Kidney (tissue), 14 donors: ENCODE results near the gene CHSY1. TPM values are rescaled to one million over a fixed set of nuclear protein-coding genes. Genes with fewer than 3 reads are reported as not detected.

Experiments
- DNase-seq, 5 donors: peaks; one replicate each; pipeline ENCODE4 v3.0.0-alpha.2; 2013 to 2020
- FAIRE-seq: peaks from 2 replicates; lab custom pipeline; 2012; peaks lifted over from hg19 to GRCh38; lab: Jason Lieb, UNC
- H3K27ac ChIP-seq, 2 donors: one replicate each; pipeline ENCODE4 v1.7.0; 2013; ENCODE audit warnings: low read depth in 2 of 2, low read length in 2 of 2, inconsistent platforms in 1 of 2
- H3K27me3 ChIP-seq: one replicate; pipeline ENCODE4 v1.7.1; 2013; ENCODE audit warnings: low read length, inconsistent platforms; ENCODE audit not compliant: control insufficient read depth, insufficient read depth
- H3K36me3 ChIP-seq, 3 donors: one replicate each; pipeline versions ENCODE4 v1.7.0 to v1.7.1; 2013; ENCODE audit warnings: low read length in 3 of 3, control low read depth in 1 of 3, inconsistent platforms in 1 of 3; ENCODE audit not compliant: insufficient read depth in 3 of 3, control insufficient read depth in 2 of 3
- H3K4me1 ChIP-seq, 3 donors: one replicate each; pipeline versions ENCODE4 v1.7.0 to v1.7.1; 2013; ENCODE audit warnings: low read length in 3 of 3, inconsistent platforms in 1 of 3, low read depth in 1 of 3; ENCODE audit not compliant: control insufficient read depth in 2 of 3, insufficient read depth in 2 of 3
- H3K4me3 ChIP-seq, 3 donors: one replicate each; pipeline versions ENCODE4 v1.7.0 to v1.8.1; 2013; ENCODE audit warnings: low read length in 3 of 3, control low read depth in 1 of 3, inconsistent platforms in 1 of 3
- H3K9ac ChIP-seq, 3 donors: one replicate each; pipeline versions ENCODE4 v1.7.0 to v1.7.1; 2013; ENCODE audit warnings: low read length in 3 of 3, control low read depth in 1 of 3, inconsistent platforms in 1 of 3
- H3K9me3 ChIP-seq, 3 donors: one replicate each; pipeline versions ENCODE4 v1.7.0 to v1.7.1; 2013; ENCODE audit warnings: low read length in 3 of 3, control low read depth in 1 of 3, inconsistent platforms in 1 of 3; ENCODE audit not compliant: control insufficient read depth in 2 of 3, insufficient read depth in 1 of 3
- intact Hi-C: fragments of 100-400 bp; cut with DNase I; formaldehyde crosslinking; loops from one replicate; pipeline ENCODE4 v1.11.1; 2022
- polyA plus RNA-seq: library from polyadenylated mRNA; stranded (reverse); fragments of 350-450 nt; fragmentation: Illumina TruSeq; extraction: RNeasy Lipid Tissue Mini Kit (QIAGEN cat#74804); gene quantifications from one replicate; pipeline ENCODE4 v1.2.3, GENCODE V29; 2014; ENCODE audit warnings: low read depth, low replicate concordance; ENCODE audit not compliant: insufficient read depth
- total RNA-seq: library from RNA; stranded (reverse); fragmentation: NEBNext Ultra II Directional; extraction: Animal tissue kit (Norgen Biotek cat#: 25700); gene quantifications from one replicate; pipeline ENCODE4 v1.2.1, GENCODE V29; 2021
- TF ChIP-seq, protein P1 (sequence below): IDR thresholded peaks from 3 replicates; pipeline ENCODE4 v1.5.1; 2012; ENCODE audit warnings: mild to moderate bottlenecking, moderate library complexity, borderline replicate concordance; ENCODE audit not compliant: insufficient read depth; ENCODE audit errors: extremely low read depth
- donor health status: control.
- donor health status: control.
- donor health status: control.
- donor health status: control.
- donor health status: control.
- donor health status: DM: yes; HTN: yes; CAD: no.
- donor health status: Normal renal cell carcinoma (clear cell type).

The CHSY1 gene
- total and polyA plus RNA-seq, 2 donors from 2014 or later: 7.2 to 41.6 TPM

DNA sequence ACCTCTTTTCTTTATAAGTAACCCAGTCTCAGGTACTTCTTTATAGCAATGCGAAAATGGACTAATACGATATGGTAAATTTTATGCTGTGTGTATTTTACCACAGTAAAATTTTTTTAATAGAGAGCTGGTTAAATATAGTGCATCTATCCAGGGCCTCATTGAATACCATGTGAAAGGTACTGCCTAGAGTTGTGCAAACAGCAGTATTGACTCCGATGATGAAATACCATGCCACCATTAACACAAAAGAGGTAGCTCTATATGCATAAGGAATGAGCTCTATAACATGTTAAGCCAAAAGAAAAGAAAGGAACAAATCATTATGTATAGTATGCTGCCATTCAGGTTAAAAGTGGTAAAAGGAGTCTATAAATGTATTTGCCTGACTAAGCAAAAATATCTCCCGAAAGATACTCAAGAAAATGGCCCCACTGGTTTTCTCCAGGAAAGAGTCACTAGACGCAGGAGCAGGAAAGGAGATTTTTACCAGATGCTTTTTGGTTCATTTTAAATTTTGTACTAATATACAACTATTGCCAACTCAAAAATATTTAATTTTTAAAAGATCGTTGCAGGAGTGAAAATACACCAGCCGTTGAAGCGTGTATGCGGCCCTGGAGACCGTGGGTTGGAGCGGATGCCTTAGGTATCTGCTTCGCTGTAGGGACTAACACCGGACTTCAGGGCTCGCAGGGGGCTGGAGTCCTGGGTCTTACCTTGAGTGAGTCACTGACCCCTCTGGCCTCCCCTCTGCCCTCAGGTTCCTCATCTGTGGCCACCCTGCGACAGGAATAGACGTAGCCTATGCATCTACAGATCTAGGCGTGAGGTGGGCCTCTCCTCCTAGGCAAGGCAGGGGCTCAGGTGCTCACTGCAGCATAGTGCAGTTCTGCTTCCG lies 120.1 kb downstream of the CHSY1 start:
- TF ChIP-seq, protein P1, sequence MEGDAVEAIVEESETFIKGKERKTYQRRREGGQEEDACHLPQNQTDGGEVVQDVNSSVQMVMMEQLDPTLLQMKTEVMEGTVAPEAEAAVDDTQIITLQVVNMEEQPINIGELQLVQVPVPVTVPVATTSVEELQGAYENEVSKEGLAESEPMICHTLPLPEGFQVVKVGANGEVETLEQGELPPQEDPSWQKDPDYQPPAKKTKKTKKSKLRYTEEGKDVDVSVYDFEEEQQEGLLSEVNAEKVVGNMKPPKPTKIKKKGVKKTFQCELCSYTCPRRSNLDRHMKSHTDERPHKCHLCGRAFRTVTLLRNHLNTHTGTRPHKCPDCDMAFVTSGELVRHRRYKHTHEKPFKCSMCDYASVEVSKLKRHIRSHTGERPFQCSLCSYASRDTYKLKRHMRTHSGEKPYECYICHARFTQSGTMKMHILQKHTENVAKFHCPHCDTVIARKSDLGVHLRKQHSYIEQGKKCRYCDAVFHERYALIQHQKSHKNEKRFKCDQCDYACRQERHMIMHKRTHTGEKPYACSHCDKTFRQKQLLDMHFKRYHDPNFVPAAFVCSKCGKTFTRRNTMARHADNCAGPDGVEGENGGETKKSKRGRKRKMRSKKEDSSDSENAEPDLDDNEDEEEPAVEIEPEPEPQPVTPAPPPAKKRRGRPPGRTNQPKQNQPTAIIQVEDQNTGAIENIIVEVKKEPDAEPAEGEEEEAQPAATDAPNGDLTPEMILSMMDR: no peak
- H3K4me3 ChIP-seq: no peak overlapping the region
- no peak for FAIRE-seq
- no peak overlapping the region for H3K9ac ChIP-seq
- no peaks in the 10 kb centered on the region for H3K36me3 ChIP-seq
- intact Hi-C loops: no loop called here
- H3K27ac ChIP-seq: no peak overlapping the region
- H3K9me3 ChIP-seq: peaks cover 0 to 11% (median 0%) of the 10 kb centered on the region in 3 donors
- DNase-seq: peak in 1 of 5 donors; percentile 40
- peaks cover 0 to 3% (median 0%) of the 10 kb centered on the region in 3 donors for H3K4me1 ChIP-seq
- no peaks in the 10 kb centered on the region for H3K27me3 ChIP-seq

DNA sequence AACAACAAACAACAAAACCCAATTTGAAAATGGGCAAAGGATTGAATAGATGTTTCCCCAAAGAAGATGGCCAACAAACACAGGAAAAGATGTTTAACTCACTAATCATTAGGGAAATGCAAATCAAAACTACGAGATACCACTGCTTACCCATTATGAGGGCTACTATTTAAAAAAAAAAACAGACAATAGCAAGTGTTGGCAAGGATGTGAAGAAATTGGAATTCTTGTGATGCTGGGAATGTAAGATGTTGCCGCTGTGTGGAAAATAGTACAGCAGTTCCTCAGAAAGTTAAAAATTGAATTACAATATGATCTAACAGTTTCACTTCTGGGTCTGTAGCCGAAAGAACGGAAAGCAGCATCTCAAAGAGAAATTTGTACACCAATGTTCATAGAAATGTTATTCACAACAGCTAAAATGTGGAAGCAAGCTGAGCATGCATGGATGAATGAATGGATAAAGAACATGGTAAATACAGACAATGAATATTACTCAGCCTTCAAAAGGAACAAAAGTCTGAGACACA lies 121.9 kb downstream of the CHSY1 start:
- no peaks in the 10 kb centered on the region for H3K36me3 ChIP-seq
- H3K4me3 ChIP-seq: no peak overlapping the region
- H3K27me3 ChIP-seq: no peaks in the 10 kb centered on the region
- no peak overlapping the region for H3K9ac ChIP-seq
- FAIRE-seq: no peak
- no peak for DNase-seq
- H3K9me3 ChIP-seq: peaks cover 0 to 11% (median 0%) of the 10 kb centered on the region in 3 donors
- TF ChIP-seq, protein P1: no peak
- H3K4me1 ChIP-seq: peaks cover 0 to 3% (median 0%) of the 10 kb centered on the region in 3 donors
- intact Hi-C loops: no loop called here
- no peak overlapping the region for H3K27ac ChIP-seq

DNA sequence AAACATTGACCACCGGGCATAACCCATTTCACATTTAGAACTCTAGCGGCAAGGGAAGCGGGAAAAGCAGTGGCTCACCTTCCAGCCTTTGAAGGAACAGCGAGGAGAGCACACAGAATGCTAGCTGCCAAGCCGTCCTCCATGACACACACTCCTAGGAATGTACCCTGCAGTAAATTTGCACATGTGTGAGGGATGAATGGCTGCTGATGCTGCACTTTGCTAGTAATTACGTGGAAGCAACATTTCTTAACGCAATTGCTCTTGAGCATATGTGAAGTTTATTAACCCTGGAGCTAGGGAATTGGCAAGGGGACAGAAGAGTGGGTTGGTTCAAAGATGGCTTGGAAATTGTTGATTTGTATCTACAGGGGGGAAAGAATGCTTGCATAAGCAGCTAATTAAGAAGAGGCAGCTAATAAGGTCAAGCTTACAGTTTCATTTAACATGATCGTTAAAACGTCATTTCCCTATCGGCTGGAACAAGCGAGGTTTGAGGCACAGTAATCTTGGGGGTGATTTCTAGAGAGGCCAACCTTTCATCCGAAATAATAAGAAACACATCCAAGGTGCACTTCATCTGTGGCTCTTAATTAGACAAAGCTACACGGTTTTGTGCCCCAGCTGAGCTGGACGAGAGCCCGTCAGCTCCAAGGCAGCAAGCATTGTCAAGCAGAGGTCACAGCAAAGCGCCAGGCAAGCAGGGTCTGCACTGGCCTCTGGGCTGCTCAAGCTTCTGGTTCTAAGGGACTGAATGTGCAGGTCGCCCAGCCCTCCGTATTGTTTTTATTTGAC lies 123.4 kb downstream of the CHSY1 start:
- TF ChIP-seq, protein P1: no peak
- no peak overlapping the region for H3K9ac ChIP-seq
- intact Hi-C loops: no loop called here
- H3K36me3 ChIP-seq: no peaks in the 10 kb centered on the region
- H3K27me3 ChIP-seq: no peaks in the 10 kb centered on the region
- peaks cover 0 to 7% (median 0%) of the 10 kb centered on the region in 3 donors for H3K9me3 ChIP-seq
- no peak overlapping the region for H3K27ac ChIP-seq
- no peak for FAIRE-seq
- DNase-seq: peak in 4 of 5 donors; percentile 24 to 54 (median 40)
- H3K4me1 ChIP-seq: peaks cover 0 to 3% (median 0%) of the 10 kb centered on the region in 3 donors
- no peak overlapping the region for H3K4me3 ChIP-seq
